Chondrocyte (in vitro differentiated cells): ENCODE results near the gene NRM. TPM values are rescaled to one million over a fixed set of nuclear protein-coding genes. Genes with fewer than 3 reads are reported as not detected.
"Not testable (repeated sequence)": the region's sequence is repeated elsewhere in the genome, so short reads cannot be mapped to it uniquely, and the experiment has no call there.

Experiments used
- DNase-seq: peaks from one replicate; pipeline ENCODE4 v3.0.0; 2021; ENCODE audit warnings: mixed read lengths, low spot score
- H3K27ac Mint-ChIP-seq: one replicate; pipeline ENCODE4 v1.8.0; 2021; ENCODE audit warnings: mild to moderate bottlenecking, moderate library complexity, mixed read lengths; ENCODE audit not compliant: unreplicated experiment
- H3K27me3 Mint-ChIP-seq: 2 replicates; pipeline ENCODE4 v1.8.0; 2021; ENCODE audit warnings: low read depth, mixed read lengths
- H3K36me3 Mint-ChIP-seq: 2 replicates; pipeline ENCODE4 v1.8.0; 2021; ENCODE audit warnings: low read depth, mixed read lengths
- H3K4me1 Mint-ChIP-seq: 2 replicates; pipeline ENCODE4 v1.8.0; 2021; ENCODE audit warnings: low read depth, mild to moderate bottlenecking, mixed read lengths
- H3K4me3 Mint-ChIP-seq: one replicate; pipeline ENCODE4 v1.8.0; 2021; ENCODE audit warnings: mild to moderate bottlenecking, moderate library complexity, mixed read lengths; ENCODE audit not compliant: unreplicated experiment
- H3K9me3 Mint-ChIP-seq: 2 replicates; pipeline ENCODE4 v1.8.0; 2021; ENCODE audit warnings: low read depth, mixed read lengths
- total RNA-seq: library from RNA; stranded (reverse); gene quantifications from 3 replicates; pipeline ENCODE4 v1.2.1, GENCODE V29; 2021
- TF ChIP-seq, protein P1 (sequence below): fragments of 200-600 bp; sonication (generic); IDR thresholded peaks from 2 replicates; pipeline ENCODE4 v1.5.0; 2021; ENCODE audit warnings: antibody characterized with exemption, mild to moderate bottlenecking, moderate library complexity

Gene NRM
- total RNA-seq, 1 donor from 2014 or later, result 20.0 TPM

DNA sequence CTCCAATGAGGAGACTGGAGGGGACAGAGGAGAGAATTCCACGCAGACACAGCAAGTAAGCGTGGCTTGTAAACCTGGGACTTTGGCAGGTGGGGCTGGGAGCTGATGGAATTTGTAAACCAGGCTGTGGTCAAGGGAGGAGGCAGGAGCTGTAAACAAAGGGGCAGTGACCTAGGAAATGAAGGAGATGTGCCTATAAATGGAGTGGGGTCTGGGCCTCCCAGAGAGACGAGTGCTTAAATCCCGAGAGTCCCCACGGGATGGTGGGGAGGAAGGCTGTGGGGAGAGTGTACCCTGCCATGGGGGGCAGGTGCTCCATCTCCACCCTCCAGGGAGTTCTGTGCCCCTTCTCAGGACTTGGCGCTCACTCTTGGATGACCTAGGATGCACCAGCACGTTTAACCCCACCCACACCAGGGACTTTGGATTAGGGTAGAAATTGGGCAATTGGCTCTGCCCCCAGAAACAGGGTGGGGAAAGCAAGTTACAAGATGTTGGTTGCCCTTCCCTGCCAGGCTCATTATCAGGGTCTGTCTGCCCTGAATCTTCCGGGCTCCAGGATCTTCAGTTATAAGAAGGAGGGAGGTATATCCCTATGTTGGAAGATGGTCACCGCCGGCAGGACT is 14.0 kb downstream of the NRM start:
- no peaks in the 10 kb centered on the region for H3K27me3 Mint-ChIP-seq
- H3K27ac Mint-ChIP-seq, result no peak overlapping the region
- H3K9me3 Mint-ChIP-seq, result no peaks in the 10 kb centered on the region
- DNase-seq, result no peak
- H3K4me3 Mint-ChIP-seq, result no peak overlapping the region
- TF ChIP-seq, protein P1, sequence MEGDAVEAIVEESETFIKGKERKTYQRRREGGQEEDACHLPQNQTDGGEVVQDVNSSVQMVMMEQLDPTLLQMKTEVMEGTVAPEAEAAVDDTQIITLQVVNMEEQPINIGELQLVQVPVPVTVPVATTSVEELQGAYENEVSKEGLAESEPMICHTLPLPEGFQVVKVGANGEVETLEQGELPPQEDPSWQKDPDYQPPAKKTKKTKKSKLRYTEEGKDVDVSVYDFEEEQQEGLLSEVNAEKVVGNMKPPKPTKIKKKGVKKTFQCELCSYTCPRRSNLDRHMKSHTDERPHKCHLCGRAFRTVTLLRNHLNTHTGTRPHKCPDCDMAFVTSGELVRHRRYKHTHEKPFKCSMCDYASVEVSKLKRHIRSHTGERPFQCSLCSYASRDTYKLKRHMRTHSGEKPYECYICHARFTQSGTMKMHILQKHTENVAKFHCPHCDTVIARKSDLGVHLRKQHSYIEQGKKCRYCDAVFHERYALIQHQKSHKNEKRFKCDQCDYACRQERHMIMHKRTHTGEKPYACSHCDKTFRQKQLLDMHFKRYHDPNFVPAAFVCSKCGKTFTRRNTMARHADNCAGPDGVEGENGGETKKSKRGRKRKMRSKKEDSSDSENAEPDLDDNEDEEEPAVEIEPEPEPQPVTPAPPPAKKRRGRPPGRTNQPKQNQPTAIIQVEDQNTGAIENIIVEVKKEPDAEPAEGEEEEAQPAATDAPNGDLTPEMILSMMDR, result no peak
- peaks cover 50% of the 10 kb centered on the region for H3K4me1 Mint-ChIP-seq
- H3K36me3 Mint-ChIP-seq, result peaks cover 19% of the 10 kb centered on the region

DNA sequence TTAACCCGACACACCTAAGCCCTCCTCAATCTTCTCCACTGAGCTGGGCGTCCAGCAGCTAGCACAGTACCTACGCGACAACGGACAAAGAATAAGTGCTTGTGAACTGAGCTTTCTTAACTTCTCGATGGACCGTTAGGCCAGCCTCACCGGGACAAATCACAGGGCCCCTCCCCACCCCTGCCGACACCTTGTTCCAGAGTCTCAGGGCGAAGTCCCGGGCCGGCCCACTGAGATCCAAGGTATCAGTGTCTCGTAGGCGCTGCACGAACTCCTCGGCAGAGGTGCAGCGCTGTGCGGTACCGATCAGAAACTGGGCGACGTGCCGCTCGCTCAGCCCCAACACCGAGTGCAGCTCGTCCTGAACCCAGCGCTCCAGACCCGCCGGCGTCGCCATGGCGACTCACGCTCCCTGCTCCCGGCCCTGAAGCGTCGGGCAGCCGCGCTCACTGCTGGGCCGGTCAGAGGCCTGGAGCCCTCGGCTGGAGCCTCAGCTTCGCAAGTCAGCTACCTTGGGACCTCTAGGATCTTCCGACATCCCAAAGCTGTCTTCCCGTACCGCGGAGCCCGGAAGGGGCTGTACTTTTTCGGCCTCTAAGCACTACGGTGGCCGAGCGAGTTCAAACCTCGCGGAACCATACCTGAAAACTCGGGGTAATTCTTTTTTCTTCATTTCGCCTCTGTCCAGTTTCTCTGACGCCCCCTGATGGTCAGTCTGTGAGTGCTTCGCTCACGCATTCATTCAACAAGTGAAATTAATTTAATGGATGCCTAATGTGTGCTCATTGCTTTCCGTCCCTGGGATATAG is 18.1 kb downstream of the NRM start, which contains the start of gene DHX16:
Gene DHX16 (minus strand): TSS at position 562 of the 809 bp plus-strand sequence. CDS start 165 bp downstream, at position 397.
- Mint-ChIP-seq H3K4me1 (peaks cover 30% of the 10 kb centered on the region), H3K27me3 (no peaks in the 10 kb centered on the region), H3K4me3 (peak within 1 kb of the TSS; percentile 89), H3K27ac (peak within 1 kb of the TSS; percentile 89), H3K9me3 (no peaks in the 10 kb centered on the region), H3K36me3 (peaks cover 28% of the 10 kb centered on the region)
- no peak for DNase-seq
- TF ChIP-seq, protein P1, result peak; percentile 90

DNA sequence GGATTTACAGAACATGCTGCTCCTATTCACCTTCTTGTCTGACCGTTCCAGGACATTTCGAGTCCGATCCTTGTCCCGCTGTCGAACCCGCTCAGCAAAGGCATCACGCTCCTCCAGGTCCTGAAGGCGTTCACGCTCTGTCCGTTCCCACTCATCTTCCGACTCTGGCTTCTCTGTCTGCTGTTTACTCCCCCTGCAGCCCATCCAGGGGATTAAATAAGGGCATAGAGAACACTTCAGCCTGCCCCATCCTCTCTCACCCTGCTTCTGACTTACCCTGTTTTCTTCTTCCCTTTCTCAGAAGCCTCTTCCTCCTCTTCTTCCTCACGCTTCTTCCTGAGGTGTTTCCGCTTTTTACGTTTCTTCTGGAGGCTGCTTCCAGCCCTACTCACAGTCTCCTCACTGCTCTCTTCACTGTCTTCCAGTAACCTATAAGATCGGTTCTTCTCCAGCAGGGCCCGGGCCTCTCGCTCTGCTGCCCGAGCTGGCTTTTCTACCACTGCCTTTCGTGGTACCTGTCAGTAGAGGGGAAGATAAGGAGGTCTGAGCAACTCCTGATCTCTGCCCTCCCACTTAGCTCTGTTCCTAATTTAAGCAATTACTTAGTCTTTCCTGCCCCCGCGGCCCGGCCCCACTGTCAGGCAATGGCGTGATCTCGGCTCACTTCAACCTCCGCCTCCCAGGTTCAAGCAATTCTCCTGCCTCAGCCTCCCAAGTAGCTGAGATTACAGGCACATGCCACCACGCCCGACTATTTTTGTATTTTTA is 19.8 kb downstream of the NRM start:
- Mint-ChIP-seq H3K27ac (peak overlapping the region; percentile 55), H3K9me3 (no peaks in the 10 kb centered on the region), H3K27me3 (no peaks in the 10 kb centered on the region), H3K36me3 (peaks cover 18% of the 10 kb centered on the region), H3K4me1 (peaks cover 24% of the 10 kb centered on the region), H3K4me3 (peak overlapping the region; percentile 66)
- DNase-seq, result no peak
- TF ChIP-seq, protein P1, result peak; percentile 46

DNA sequence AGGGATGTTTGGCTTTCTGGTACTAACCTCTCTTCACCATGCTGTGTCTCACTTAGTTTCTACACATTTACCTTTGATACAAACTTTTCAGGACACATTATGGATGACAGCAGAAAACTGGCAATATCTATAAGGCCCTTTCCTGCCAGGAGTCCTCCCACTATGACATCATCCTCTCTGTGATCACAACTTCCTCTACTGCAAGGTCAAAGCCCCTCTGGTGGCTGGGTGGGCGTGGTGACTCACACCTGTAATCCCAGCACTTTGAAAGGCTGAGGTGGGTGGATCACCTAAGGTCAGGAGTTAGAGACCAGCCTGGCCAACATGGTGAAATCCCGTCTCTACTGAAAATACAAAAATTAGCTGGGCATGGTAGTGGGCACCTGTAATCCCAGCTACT is 24.5 kb downstream of the NRM start:
- not testable (repeated sequence) for H3K27me3 Mint-ChIP-seq, H3K4me1 Mint-ChIP-seq, H3K9me3 Mint-ChIP-seq, DNase-seq, H3K4me3 Mint-ChIP-seq, H3K27ac Mint-ChIP-seq
- peaks cover 46% of the 10 kb centered on the region for H3K36me3 Mint-ChIP-seq

DNA sequence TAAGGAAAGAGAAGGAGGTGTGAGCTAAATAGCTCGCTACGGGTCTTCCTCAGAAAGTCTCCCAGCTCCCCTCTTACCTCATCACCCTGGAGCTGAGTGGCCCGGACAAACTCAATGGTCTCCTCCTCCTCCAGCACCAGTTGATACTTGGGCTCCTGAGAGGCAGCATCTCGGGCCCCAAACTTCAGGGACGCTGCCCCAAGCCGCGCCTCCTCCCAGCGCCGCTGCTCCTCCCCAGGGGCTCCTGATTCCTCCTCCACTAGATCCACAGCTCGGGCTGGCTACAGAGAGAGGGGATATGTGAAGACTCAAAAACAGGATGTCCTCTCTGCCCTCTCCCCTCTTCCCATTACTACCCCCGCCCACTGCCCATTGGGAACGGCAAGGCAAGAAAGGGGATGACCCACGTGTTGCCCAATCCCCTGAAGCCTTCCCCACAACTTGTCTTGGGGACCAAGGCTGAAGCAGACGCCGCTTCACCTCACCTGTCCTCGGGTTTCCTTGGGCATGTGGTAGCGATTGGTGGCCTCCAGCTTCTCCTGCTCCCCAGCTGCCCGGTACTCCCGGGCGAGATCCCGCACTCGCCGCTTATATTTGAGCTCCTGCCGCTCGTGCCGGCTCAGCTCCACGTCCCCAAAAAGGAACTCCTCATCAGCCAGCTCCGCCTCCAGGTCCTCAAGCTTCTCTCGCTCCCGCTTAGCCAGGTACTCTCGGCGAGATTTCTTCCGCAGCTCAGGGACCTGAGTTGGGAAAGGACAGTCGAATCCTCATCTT is 25.6 kb downstream of the NRM start:
- Mint-ChIP-seq H3K27me3 (no peaks in the 10 kb centered on the region), H3K27ac (no peak overlapping the region), H3K9me3 (no peaks in the 10 kb centered on the region), H3K4me1 (no peaks in the 10 kb centered on the region), H3K36me3 (peaks cover 42% of the 10 kb centered on the region), H3K4me3 (no peak overlapping the region)
- TF ChIP-seq, protein P1, result no peak
- no peak for DNase-seq

DNA sequence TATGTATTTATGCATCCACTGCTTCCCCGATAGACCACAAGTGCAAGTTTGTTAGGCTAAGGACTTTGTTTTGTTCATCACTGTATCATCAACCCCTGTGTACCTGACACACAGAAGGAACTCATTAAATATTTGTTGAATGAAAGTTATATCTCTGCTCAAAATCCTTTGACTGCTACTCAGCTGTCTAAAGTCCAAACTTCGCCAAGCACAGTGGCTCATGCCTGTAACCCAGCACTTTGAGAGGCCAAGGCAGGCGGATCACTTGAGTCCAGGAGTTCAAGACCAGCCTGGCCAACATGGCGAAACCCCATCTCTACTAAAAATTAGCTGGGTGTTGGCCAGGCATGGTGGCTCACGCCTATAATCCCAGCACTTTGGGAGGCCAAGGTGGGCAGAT is 32.9 kb downstream of the NRM start:
- H3K9me3 Mint-ChIP-seq, H3K4me3 Mint-ChIP-seq, H3K4me1 Mint-ChIP-seq, H3K27ac Mint-ChIP-seq, DNase-seq, H3K27me3 Mint-ChIP-seq: not testable (repeated sequence)
- peaks cover 50% of the 10 kb centered on the region for H3K36me3 Mint-ChIP-seq
